NB4 (cell line): ENCODE measurements around the gene PCARE.

Source experiments
- DNase-seq: peaks from one replicate; pipeline ENCODE4 v3.0.0; 2010; ENCODE audit warnings: low read depth
- H3K4me3 ChIP-seq: one replicate; pipeline ENCODE4 v1.5.1; 2011; ENCODE audit warnings: mild to moderate bottlenecking, low read depth, low read length, moderate library complexity
- CTCF ChIP-seq: IDR thresholded peaks from one replicate; pipeline ENCODE4 v1.5.1; 2012; ENCODE audit warnings: low read depth, low read length
- MAX ChIP-seq: IDR thresholded peaks from 2 replicates; pipeline ENCODE4 v1.6.1; 2011; ENCODE audit warnings: low read depth, low read length
- MYC ChIP-seq: IDR thresholded peaks from 2 replicates; pipeline ENCODE4 v1.6.1; 2011; ENCODE audit warnings: low read depth, low read length
- POLR2A ChIP-seq: IDR thresholded peaks from 2 replicates; pipeline ENCODE4 v1.6.1; 2011; ENCODE audit warnings: mild to moderate bottlenecking; ENCODE audit not compliant: insufficient read length; ENCODE audit errors: extremely low read depth

Gene PCARE

DNA sequence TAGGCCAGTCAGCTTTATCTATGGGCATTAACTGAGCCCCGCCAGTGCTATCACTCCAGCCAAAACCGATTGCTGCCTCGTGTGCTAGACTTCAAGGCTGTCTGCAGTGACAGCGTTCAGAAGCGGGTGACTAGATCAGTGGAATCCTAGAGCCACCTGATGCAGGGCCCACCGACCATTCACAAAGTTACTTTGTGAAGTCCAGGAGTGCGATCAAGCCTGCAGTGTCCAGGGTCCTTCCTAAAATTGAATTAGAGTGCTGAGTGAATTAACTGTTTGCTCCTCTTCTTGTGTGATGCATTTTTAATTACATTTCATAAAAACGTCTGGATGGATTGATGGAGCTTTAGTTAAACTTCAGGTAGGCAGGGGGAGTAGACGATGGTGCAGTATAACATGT lies 13.9 kb downstream of the PCARE start:
- DNase-seq, result no peak
- H3K4me3 ChIP-seq, result no peak overlapping the region
- no peak for TF ChIP-seq MYC
- no peak for TF ChIP-seq MAX
- TF ChIP-seq POLR2A, result no peak
- no peak for TF ChIP-seq CTCF

DNA sequence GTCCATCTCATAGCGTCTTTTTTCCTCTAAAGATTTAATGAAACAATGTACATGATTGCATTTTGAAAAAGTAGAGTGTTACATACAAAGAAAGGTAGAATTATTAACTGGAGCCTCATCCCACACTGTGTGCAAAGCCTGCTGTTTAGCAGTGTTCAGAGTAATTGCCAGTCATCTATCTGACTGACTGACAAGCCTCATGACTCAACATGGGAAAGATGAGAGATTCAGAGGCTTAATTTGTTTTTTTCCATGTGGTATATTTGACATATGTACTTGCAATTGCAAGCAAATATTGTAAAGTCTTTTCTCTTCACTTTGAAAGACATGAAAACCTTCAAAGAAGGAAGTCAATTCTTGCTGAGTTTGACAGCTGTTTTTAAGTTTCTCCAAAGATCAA lies 14.7 kb downstream of the PCARE start:
- DNase-seq, result no peak
- no peak for TF ChIP-seq CTCF
- TF ChIP-seq MAX, result no peak
- TF ChIP-seq MYC, result no peak
- TF ChIP-seq POLR2A, result no peak
- no peak overlapping the region for H3K4me3 ChIP-seq

DNA sequence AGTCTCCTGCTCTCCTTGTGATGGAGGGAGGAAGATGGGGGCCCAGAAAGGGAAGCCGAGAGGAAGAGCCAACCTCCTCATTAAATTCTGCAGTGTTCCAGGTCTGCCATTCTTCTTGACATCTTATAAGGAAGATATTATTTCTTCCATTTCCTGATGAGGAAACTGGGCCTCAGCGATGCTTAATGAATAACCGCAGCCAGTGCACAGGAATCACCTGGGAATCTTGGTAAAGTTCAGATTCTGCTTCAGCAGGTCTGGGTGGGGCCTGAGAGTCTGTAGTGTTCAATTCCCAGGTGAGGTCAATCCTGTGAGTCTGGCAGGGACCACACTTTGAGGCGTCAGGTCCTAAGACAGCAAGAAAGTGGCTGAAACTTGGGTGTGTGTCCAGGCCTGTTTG lies 17.3 kb downstream of the PCARE start:
- DNase-seq, result no peak
- TF ChIP-seq POLR2A (no peak), MYC (no peak), MAX (no peak), CTCF (no peak)
- H3K4me3 ChIP-seq, result no peak overlapping the region

DNA sequence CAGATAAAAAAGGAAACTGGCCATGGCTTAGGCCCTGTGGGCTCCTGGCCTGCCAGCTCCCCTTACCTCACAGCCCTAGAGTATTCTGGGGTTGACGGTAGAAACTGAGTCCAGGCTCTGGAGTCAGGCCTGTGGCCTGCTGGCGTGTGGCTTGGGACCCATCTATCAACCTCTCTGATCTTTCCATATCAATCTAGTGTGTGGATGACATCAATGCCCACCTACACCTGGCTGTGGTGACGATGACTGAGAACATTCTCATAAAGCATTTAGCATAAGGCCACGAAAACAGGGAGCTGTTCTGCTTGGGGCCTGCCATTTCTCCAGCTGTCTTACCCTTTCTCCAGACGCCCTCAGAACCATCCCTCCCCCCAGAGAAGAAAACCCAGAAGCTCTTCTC lies 17.9 kb downstream of the PCARE start:
- no peak for DNase-seq
- no peak overlapping the region for H3K4me3 ChIP-seq
- TF ChIP-seq CTCF (no peak), MYC (no peak), MAX (no peak), POLR2A (no peak)

GRCh38 chr2:29055601-29056000 lies 18.7 kb downstream of the PCARE start:
- TF ChIP-seq CTCF, result no peak
- TF ChIP-seq MYC, result no peak
- no peak for TF ChIP-seq POLR2A
- no peak overlapping the region for H3K4me3 ChIP-seq
- no peak for DNase-seq

DNA sequence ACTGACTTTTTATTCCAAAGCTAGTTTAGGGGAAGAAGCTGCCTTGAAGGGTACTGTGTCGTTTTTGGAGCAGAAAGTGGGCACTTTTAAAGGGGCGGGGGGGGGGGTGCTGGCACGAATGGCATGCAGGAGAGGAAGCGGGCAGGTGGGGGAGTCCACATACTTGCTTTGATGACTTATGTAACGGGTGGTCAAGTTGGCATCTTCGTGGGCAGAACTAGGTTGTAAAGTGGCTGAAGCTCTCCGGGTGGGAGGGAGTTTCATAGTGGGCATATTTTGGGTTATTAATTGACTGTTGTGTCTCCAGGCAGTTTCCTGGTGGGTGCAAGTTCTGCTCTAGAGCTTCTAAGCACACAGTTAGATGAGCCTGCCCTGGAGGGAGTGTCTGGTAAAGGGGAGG lies 19.9 kb downstream of the PCARE start:
- DNase-seq, result no peak
- TF ChIP-seq MYC, result no peak
- no peak for TF ChIP-seq CTCF
- no peak for TF ChIP-seq MAX
- TF ChIP-seq POLR2A, result no peak
- no peak overlapping the region for H3K4me3 ChIP-seq
